ENCODE results near the gene ZBP1.

ZBP1 gene

GRCh38 chr20:57620274-57620990, at the start of gene ZBP1:
TSS of gene ZBP1 (minus strand) at chr20:57620426. CDS start at chr20:57620295, 131 bp downstream.
- no peak for DNase-seq (ENCODE audit: low read depth)

- DNase-seq (ENCODE audit: low read depth), result no peak
Observed at GRCh38 chr20:57669632-57670031, 49.4 kb upstream of the ZBP1 start.

- DNase-seq (ENCODE audit: low read depth), result no peak
Observed at GRCh38 chr20:57667924-57668782, 47.9 kb upstream of the ZBP1 start.

- no peak for DNase-seq (ENCODE audit: low read depth)
Observed at GRCh38 chr20:57667388-57667787, 47.2 kb upstream of the ZBP1 start.

GRCh38 chr20:57666834-57667157, 46.6 kb upstream of the ZBP1 start:
- DNase-seq (ENCODE audit: low read depth), result no peak

- no peak for DNase-seq (ENCODE audit: low read depth)
Observed at GRCh38 chr20:57666106-57666833, 46.0 kb upstream of the ZBP1 start.

GRCh38 chr20:57665589-57665971, 45.4 kb upstream of the ZBP1 start:
- no peak for DNase-seq (ENCODE audit: low read depth)

GRCh38 chr20:57664924-57665588, 44.8 kb upstream of the ZBP1 start:
- no peak for DNase-seq (ENCODE audit: low read depth)

- no peak for DNase-seq (ENCODE audit: low read depth)
Observed at GRCh38 chr20:57664476-57664875, 44.2 kb upstream of the ZBP1 start.

- no peak for DNase-seq (ENCODE audit: low read depth)
Observed at GRCh38 chr20:57663681-57664451, 43.6 kb upstream of the ZBP1 start.

- DNase-seq (ENCODE audit: low read depth), result no peak
Observed at GRCh38 chr20:57663241-57663640, 43.0 kb upstream of the ZBP1 start.

- no peak for DNase-seq (ENCODE audit: low read depth)
Observed at GRCh38 chr20:57662456-57663240, 42.4 kb upstream of the ZBP1 start.

- DNase-seq (ENCODE audit: low read depth), result no peak
Observed at GRCh38 chr20:57661746-57662455, 41.7 kb upstream of the ZBP1 start.

GRCh38 chr20:57660922-57661745, 40.9 kb upstream of the ZBP1 start:
- DNase-seq (ENCODE audit: low read depth), result no peak

- no peak for DNase-seq (ENCODE audit: low read depth)
Observed at GRCh38 chr20:57660181-57660921, 40.1 kb upstream of the ZBP1 start.

GRCh38 chr20:57659517-57660180, 39.4 kb upstream of the ZBP1 start:
- DNase-seq (ENCODE audit: low read depth), result no peak

- DNase-seq (ENCODE audit: low read depth), result no peak
Observed at GRCh38 chr20:57658833-57659516, 38.7 kb upstream of the ZBP1 start.
